Gastroesophageal sphincter (tissue), 2 donors: Measurements from ENCODE around the gene RIPK4.

Source experiments
- POLR2A ChIP-seq, 2 donors: fragments of 450-650 bp; IDR thresholded peaks; one replicate each; pipeline ENCODE4 v1.6.1; 2017; ENCODE audit warnings: antibody characterized with exemption in 2 of 2, mild to moderate bottlenecking in 2 of 2, moderate library complexity in 1 of 2
- POLR2AphosphoS5 ChIP-seq: sonication (generic); formaldehyde crosslinking; IDR thresholded peaks from one replicate; pipeline ENCODE4 v1.6.1; 2017; ENCODE audit warnings: antibody characterized with exemption

GRCh38 chr21:41746744-41747006 lies 20.2 kb downstream of the RIPK4 start:
- TF ChIP-seq POLR2A (IDR thresholded peaks at IDR 0.05) = no peak
- no peak for TF ChIP-seq POLR2AphosphoS5
